Peyer's patch (tissue), 4 donors: ENCODE results near the gene ARHGEF38.

Experiments
- CTCF ChIP-seq, 6 experiments: fragments of 450-650 bp in 4 of 6; fragments of 200-600 bp in 2 of 6; sonication (generic) in 1 of 6; IDR thresholded peaks; one replicate each; pipeline ENCODE4 v1.5.1; 2017 to 2019; ENCODE audit warnings: antibody characterized with exemption in 6 of 6, mild to moderate bottlenecking in 3 of 6, moderate library complexity in 1 of 6
- POLR2A ChIP-seq, 2 donors: fragments of 450-650 bp; IDR thresholded peaks; one replicate each; pipeline ENCODE4 v1.5.1; 2017; ENCODE audit warnings: antibody characterized with exemption in 2 of 2, mild to moderate bottlenecking in 2 of 2, moderate library complexity in 2 of 2

GRCh38 chr4:105712766-105713165 lies 160.3 kb downstream of the ARHGEF38 start:
- TF ChIP-seq CTCF (IDR thresholded peaks at IDR 0.05) (no peak), POLR2A (IDR thresholded peaks at IDR 0.05) (no peak)
